HG03460 (cell line): Measurements from ENCODE around the gene P2RY2.
"Not testable (repeated sequence)": the region's sequence is repeated elsewhere in the genome, so short reads cannot be mapped to it uniquely, and the experiment has no call there.

Experiments used
- ATAC-seq: cut with Tn5 transposase; IDR thresholded peaks from one replicate; pipeline ENCODE4 v1.9.1; 2021; ENCODE audit not compliant: unreplicated experiment

P2RY2 gene

DNA sequence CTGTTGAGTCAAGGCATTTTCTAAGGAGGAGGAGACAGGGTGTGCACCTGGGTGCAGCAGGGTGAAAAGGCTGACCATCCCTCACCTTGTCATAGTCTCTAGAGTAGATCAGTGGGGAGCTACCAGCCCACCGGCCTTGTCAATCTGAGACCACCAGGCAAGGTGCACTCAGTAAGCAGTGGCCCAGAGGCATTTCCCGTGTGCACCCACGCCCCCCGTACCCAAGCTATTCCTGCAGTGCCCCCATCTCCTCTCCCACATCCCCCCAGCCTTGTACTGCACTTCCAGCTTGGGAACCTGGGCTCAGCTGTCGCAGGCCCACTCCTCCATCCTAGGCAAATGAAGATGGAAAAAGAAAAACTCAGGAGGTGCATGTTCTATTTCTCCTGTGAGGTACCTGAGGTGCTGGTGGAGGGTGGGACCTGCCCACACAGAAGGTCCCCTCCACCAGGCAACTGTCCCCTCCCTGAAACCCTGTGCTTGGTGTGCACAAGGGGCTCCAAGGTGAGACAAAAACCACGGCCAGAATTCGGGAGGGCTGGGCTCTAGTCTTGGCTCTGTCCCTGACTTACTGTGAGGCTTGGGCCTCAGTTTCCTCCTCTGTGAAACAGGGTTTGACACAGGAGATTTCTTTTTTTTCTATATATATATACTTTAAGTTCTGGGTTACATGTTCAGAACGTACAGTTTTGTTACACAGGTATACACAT lies 8.4 kb downstream of the P2RY2 start:
- ATAC-seq: no peak

DNA sequence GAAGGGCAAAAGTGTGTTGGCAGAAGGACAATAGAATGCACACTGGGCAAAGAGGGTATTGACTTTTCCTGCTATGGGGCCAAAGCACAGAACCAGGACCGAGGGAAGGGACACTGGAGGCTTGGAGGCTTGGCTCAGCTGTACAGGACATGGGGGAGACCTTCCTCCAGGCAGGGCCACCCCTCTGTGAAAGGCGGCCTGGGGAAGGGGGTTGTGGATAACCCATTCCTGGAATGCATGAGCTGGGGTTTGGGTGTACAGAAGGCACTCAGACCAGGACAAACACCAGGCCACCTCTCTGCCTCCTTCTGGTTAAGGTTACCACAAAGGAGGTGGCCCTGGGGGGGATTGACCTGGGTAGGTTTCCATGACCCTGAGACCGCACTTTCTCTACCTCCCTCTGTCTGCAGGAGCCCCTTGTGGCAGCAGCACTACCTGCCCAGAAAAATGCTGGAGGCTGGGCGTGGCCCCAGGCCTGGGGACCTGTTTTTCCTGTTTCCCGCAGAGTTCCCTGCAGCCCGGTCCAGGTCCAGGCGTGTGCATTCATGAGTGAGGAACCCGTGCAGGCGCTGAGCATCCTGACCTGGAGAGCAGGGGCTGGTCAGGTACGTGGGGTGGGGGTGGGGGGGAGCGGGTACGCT lies 9.6 kb downstream of the P2RY2 start:
- no peak for ATAC-seq

DNA sequence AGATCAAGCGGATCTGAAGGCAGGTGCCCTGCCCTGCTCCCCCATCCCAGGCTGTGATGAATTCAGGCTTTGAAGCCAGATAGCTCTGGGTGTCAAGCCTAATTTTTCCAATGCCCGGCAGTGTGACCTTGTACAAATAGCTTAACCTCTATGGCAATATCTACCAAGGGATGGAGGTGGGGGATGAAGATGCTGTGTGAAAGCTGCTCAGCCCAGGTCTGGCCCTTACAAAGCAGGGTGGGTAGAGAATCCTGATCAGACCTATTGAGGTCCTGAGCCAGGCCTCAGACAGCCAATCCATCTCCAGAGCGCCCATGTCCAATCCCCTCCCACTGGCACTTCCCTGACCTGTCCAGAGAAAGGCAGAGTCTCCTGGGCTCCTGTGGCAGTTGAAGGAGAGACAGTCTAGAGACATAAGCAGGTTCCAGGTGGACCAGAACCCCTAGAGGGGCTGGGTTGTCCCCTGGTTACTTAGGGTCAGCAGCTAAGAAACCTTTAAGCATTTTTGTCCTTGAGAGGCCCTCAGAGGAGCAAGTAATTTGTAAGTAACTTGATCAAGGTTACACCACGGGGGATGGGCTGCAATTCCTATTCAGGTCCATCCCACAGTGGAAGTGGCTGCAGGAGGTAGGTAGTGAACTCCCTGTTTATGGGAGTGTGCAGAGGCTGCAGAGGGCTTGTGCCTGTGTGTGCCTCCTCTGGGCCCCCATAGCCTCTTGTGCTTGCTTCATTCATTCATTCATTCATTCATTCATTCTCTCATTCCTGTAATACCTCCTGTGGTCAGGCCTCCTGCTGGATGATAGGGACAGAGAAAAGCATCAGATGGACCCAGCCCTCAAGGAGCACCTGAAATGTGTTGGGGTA lies 10.4 kb downstream of the P2RY2 start:
- ATAC-seq: no peak

GRCh38 chr11:73229321-73229895 lies 11.3 kb downstream of the P2RY2 start:
- no peak for ATAC-seq

DNA sequence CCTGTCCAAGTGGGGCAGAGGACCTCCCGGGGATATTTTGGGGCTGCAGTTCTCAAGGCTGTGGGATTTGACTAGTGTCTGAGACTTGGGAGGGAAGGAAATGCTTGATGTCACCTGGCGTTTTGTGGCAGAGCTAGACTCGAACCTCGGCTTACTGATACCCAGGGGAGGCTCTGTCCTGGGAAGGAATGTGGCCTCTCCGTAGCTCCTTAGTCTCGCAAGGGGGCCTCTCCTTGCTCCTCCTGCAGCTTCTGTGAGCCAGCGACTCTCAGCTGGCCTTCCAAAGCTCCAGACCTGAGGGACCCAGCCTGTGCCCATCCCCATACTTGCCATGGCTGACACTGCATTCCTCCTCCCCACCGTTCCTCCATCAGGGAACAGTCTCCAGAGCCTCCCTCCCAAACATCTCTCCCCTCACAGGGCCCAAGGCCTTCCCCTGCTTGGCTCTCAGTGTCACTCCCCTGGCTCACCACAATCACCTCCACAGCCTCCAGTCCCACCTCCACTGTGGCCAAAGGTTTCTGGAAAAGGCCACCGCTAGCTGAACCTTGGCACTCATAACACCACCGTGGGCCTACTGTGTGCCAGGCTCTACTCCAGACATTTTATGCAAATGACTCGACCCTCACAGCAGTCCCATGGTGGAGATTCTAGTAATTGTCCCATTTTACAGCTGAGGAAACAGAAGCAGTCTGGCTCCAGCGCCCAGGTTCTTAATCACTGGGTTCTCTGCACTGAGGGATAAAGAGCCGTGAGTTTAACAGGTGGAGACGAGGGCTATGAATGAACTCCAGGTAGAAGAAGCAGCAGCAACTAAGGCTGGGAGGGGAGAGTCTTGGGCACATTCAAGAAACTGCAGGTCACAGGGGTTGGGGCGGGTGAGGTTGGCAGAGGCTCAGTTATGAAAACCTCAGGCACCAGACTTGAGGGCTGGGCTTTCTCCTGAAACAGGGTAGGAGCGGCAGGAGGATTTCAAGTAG lies 12.1 kb downstream of the P2RY2 start:
- ATAC-seq: no peak

DNA sequence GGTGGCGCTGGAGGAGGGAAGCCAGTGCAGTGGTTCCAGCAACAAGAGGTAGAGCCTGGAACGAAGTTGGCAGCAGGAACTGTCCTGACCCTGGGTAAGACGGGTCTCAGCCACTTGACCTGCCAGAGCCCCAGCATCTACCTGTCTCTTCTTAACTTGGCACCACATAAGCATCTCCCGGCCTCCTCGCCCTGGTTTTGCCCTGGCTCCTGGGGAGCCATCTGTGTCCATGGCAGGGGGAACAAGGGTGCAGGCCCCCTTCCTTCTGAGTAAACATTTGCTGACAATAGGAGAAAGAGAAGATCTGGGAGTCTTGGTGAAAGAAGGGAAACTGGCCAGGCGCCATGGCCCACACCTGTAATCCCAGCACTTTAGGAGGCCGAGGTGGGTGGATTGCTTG lies 12.8 kb downstream of the P2RY2 start:
- no peak for ATAC-seq

GRCh38 chr11:73232487-73232886 lies 14.4 kb downstream of the P2RY2 start:
- not testable (repeated sequence) for ATAC-seq

- no peak for ATAC-seq
These were observed 15.1 kb downstream of the P2RY2 start for GRCh38 chr11:73233211-73233610.

DNA sequence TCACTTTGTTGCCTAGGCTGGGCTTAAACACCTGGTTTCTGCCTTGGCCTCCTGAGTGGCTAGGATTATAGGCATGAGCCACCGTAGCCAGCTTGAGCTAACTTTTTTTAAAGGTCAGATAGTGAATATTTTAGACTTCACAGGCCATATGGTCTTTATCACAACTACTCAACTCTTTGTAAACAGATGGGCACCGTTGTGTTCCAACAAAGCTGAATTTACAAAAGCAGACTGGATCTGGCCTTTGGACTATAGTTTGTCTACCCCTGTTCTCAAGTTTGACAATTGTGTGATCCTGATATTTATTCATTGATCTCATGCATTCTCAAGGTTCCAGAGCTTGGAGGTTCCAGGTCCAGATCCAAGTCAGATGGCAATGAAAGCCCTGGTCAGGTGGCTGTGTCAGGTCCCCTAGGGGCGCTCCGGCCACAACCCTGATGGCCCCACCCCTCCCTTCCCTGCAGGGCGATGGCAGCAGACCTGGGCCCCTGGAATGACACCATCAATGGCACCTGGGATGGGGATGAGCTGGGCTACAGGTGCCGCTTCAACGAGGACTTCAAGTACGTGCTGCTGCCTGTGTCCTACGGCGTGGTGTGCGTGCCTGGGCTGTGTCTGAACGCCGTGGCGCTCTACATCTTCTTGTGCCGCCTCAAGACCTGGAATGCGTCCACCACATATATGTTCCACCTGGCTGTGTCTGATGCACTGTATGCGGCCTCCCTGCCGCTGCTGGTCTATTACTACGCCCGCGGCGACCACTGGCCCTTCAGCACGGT lies 15.8 kb downstream of the P2RY2 start:
- no peak for ATAC-seq

- no peak for ATAC-seq
These were observed 16.5 kb downstream of the P2RY2 start for GRCh38 chr11:73234471-73235181.

- no peak for ATAC-seq
These were observed 17.2 kb downstream of the P2RY2 start for GRCh38 chr11:73235236-73235786.

GRCh38 chr11:73236205-73236765 lies 18.2 kb downstream of the P2RY2 start:
- no peak for ATAC-seq

- ATAC-seq: no peak
These were observed 18.8 kb downstream of the P2RY2 start for GRCh38 chr11:73236854-73237253.

- no peak for ATAC-seq
These were observed 19.6 kb downstream of the P2RY2 start for GRCh38 chr11:73237471-73238290.

- no peak for ATAC-seq
These were observed 21.0 kb downstream of the P2RY2 start for GRCh38 chr11:73239111-73239521.

- no peak for ATAC-seq
These were observed 21.6 kb downstream of the P2RY2 start for GRCh38 chr11:73239571-73240189.

GRCh38 chr11:73240190-73240781 lies 22.2 kb downstream of the P2RY2 start:
- no peak for ATAC-seq
